Measurements from ENCODE around the gene JAG1.

The JAG1 gene

DNA sequence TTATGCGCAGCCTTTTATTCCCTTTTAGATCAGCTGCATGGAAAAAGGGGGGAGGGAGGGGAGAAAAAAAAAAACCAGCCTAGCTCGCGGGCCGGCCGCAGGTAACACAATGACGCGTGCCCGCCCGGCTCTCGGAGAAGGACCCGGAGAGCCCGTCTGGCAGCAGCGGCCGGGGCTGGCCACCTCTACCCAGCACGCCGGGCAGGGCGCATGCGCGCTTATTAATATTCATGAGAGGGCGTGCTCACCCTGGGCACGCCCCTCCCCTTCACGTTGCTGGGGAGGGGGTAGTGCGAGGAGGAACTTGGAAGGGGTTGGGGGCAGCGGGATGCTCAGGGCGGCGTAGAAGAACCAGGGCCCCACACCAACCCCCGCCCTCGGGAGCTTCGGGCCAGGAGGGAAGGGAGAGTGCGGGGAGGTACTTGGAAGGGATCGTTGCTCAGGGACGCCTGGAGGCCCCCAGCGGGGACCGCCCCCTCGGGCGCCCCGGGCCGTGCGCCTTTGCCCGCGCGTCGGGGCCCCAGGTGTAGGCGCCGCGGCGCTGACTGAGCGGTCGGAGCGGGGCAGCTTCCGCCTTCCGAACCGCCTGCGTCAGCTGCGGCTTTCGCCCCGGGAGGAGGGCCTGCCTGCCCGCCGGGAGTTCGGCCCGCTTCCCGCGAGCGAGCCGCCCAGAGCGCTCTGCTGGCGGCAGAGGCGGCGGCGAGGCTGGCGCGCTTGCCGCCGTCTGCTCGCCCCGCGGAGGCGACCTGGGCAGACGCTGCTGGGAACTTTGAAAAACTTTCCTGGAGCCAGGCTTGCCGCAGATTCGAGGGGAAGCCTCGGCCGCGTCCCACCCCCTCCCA, at the start of gene JAG1:
Gene JAG1, minus strand, starts transcription at position 158 of the 842 bp plus-strand sequence. CDS start 469 bp downstream, outside the sequence.
- DNase-seq (ENCODE audit: low read depth, low spot score): no peak

DNA sequence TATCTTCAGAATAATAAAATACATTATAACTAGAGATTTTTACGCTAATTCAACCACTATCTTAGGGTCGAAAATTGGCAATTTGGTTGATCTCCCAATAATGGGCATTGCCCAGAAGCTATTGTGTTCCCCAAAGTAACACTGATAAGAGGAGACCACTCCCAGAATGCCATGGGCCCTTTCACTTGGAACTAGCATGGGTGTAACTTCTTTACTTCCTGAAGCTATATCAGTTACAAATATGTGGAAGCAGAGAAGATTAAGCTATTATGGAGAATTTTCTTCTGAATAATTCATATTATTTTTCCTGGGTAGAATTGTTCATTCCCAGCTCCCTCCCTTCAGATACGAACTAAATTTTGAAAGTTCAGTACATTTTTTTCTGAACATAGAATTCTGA, 48.2 kb upstream of the JAG1 start:
- no peak for DNase-seq (ENCODE audit: low read depth, low spot score)

- no peak for DNase-seq (ENCODE audit: low read depth, low spot score)
Observed at GRCh38 chr20:10721137-10721896, 47.5 kb upstream of the JAG1 start.

DNA sequence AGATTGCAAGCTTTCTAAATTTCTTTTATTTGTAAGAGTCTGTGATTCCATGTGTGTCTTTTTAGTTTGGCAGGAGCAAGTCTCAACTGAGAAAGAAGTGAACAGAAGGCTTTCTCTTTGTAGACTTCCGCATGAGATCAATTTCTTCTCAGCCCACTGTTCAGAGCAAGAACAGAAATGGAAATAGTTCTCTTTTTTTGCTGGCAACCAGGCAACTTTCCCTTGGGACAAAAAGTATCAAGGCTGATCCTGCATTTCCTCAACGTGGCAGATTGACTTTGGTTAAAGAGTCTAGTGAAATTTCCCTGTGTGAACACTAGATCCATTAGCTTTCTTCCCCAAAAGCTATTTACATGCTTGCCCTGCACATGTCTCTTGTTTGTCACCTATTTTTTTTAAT, 46.8 kb upstream of the JAG1 start:
- no peak for DNase-seq (ENCODE audit: low read depth, low spot score)

DNA sequence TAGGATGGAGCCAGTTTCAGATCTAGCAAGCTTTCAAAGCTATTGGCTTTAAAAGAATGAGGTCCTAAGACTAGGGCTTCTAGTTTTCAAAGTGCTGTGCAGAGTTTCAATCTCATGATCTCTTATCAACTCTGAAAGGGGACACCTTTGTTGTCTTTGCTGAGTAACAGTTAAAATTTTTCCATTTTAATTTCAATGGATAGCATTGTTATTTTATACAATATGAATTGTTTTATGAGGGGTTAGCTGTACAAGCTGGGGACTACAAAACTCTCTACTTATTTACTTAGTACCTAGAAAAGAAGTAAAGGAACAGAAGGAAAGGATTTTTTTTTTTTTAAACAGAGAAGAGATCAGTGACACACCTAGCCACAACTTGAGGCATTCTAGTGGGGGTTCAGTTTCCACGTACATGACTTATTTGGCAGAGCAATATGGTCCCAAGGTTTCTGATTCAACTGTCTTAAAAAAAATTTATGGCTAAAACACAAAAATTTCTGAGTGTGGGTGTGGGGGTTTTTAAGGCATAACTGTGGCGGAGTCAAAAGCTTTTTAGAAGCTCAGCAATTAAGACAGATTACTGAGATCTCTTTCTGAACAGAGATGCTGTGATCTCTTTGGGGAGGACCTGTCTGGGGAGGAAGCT, 46.1 kb upstream of the JAG1 start:
- DNase-seq (ENCODE audit: low read depth, low spot score): no peak

- no peak for DNase-seq (ENCODE audit: low read depth, low spot score)
Observed at GRCh38 chr20:10718661-10719060, 44.9 kb upstream of the JAG1 start.

- no peak for DNase-seq (ENCODE audit: low read depth, low spot score)
Observed at GRCh38 chr20:10716855-10717254, 43.1 kb upstream of the JAG1 start.

GRCh38 chr20:10715035-10715434, 41.2 kb upstream of the JAG1 start:
- no peak for DNase-seq (ENCODE audit: low read depth, low spot score)

DNA sequence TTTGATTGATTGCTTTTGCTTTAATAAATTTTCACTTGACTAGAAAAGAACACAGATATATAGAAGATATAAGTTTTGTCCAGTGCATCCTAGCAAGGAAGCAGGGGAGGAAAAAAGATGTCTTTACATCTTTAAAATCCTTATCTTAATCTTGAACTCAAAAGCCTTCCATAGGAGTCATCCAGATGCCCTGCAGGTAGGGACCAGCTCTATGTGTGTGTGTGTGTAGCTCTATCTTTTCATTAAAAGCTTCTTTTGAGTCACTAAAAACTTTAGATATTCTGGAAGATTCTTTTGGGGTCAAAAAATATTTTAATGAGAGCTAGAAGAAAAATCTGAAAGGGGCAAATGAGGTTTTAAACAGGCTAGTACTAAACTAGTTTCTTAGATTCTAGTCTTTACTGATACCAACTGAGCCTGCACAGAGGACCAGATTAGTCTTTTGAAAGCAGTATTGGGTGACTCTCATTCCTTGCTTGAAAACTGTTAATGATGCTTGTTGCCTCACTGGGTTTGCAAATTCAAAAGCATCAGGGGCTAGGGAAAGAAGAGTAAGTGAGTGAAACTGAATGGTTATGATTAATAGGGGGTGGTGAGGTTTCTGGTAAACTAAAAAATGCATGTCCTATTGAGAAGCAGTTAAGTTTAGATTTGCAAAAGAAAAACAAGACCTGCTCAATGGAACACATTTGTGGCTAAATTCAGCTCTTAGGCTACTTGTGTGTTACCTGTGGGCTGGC, 40.6 kb upstream of the JAG1 start:
- DNase-seq (ENCODE audit: low read depth, low spot score): no peak

- no peak for DNase-seq (ENCODE audit: low read depth, low spot score)
Observed at GRCh38 chr20:10713161-10713560, 39.4 kb upstream of the JAG1 start.

GRCh38 chr20:10711903-10712451, 38.2 kb upstream of the JAG1 start:
- no peak for DNase-seq (ENCODE audit: low read depth, low spot score)

GRCh38 chr20:10710991-10711775, 37.4 kb upstream of the JAG1 start:
- no peak for DNase-seq (ENCODE audit: low read depth, low spot score)

- no peak for DNase-seq (ENCODE audit: low read depth, low spot score)
Observed at GRCh38 chr20:10709916-10710315, 36.1 kb upstream of the JAG1 start.

DNA sequence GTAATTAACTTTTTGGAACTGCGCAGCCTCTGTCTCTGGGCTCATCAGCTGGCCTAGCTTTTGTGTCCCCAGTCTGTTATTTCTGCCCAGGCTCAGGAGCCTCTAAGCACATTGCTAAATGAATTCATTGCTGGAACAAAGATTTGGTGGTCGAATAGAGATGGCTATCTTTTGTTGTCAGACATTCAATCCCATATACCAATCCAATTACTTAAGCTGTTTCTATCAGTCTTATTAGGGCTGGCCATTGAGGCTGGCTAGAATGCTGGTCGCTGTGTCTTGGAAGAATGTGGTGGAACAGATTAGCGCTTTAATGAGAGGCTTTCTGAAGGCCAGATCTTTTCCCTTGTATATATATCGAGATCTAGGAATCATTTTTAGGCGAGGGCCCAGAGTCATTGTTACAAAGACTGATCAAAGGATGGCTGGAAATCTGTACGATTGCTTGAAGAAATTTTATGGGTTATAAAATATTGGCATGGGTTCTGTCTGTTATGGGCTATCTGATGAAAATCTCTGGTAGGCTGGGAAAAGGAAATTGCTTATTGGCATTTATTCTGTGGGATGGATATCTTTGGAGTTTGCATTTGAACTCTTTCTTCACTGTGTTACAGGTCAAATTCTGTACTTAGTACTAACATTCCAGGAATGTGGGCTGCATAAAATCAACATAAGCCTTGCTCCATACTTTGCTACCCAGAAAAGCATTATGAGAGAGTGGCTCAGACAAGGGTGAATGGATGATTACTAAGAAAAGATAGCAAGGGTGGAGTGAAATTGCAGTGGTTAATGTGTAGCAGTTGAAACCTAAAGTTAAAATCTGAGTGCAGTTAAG, 34.8 kb upstream of the JAG1 start:
- no peak for DNase-seq (ENCODE audit: low read depth, low spot score)

- no peak for DNase-seq (ENCODE audit: low read depth, low spot score)
Observed at GRCh38 chr20:10707791-10708190, 34.0 kb upstream of the JAG1 start.

DNA sequence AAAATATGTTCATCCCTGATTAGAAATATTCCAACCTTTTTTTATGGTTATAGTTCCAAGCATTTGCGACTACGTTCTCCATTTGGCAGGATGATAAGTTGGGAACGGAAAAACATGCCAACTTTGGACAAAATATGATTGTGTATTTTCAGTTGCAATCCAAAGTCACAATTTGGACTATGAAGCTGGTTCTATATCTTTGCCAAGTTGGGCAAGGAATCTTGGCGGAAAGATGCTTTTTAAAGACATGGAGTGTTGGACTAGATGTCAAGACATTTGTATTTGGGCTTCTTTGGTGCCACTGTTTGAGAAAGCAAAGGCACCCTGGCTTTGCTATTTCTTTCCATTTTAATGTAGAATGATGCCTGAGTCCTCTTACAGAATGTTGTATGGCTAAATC, 33.3 kb upstream of the JAG1 start:
- no peak for DNase-seq (ENCODE audit: low read depth, low spot score)

DNA sequence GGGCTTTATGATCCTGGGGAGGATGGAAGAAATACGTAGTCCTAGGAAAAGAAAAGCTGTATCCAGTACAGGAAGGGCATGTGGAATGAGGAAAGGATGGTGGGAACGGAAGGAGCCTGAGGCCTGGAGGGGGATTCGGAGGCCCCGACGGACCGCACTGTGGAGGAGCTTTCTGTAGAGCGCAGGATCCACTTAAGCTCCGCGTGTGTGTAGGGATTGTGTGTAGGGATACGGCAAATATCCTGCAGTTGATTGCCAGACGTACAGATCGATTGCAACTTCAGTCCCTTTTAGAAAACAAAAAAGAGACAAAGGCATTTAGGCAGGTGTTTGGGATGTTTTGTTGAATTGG, 32.6 kb upstream of the JAG1 start:
- no peak for DNase-seq (ENCODE audit: low read depth, low spot score)

DNA sequence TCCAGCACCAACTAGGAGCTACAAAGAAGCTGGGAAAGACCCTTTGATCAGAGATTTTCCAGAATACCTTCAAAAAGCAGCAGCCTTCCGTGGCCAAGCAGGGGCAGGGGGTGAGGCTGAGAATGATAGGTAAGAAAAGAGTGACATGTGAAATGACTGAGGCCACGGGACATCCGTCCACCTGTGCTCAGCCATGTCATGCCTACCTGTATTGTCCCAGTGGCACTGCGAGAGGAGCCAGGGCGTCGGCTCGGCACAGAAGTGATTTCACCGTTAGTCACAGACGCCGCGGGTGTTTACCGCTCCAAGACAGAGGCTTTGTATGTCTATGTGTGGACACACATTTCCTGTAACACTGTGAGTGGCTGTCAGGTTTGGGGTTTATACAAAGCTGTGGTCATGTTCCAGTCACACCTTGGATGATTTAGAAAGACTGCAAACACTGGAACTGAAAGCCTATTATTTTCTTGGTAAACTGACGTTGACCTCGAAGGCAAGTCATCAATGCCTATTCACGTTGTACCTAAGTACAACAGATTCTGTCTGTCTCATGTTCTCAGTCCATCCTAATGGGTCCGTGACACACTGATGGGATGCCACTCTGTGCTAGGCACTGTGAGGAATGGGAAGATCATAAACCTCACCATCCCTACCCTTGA, 32.1 kb upstream of the JAG1 start:
- no peak for DNase-seq (ENCODE audit: low read depth, low spot score)

- no peak for DNase-seq (ENCODE audit: low read depth, low spot score)
Observed at GRCh38 chr20:10701607-10702006, 27.8 kb upstream of the JAG1 start.

All from iPS DF 19.7 (cell line).